NCI-H1105 treated with DMSO at 0.1 percent for 48 hours (cell line): ENCODE data around the gene STK24.
"Not testable (repeated sequence)": the region's sequence is repeated elsewhere in the genome, so short reads cannot be mapped to it uniquely, and the experiment has no call there.

ENCODE experiments used
- DNase-seq: peaks from one replicate; lab custom pipeline; 2025; lab: John Stamatoyannopoulos, UW

The STK24 gene

GRCh38 chr13:98434060-98434459 is 142.8 kb downstream of the STK24 start:
- DNase-seq: no peak

GRCh38 chr13:98433654-98434053 is 143.3 kb downstream of the STK24 start:
- no peak for DNase-seq

GRCh38 chr13:98432638-98433037 is 144.3 kb downstream of the STK24 start:
- no peak for DNase-seq

GRCh38 chr13:98429977-98430736 is 146.8 kb downstream of the STK24 start:
- DNase-seq: no peak

- no peak for DNase-seq
These were observed 147.4 kb downstream of the STK24 start for GRCh38 chr13:98429531-98429930.

GRCh38 chr13:98429081-98429480 is 147.8 kb downstream of the STK24 start:
- no peak for DNase-seq

GRCh38 chr13:98428256-98428966 is 148.5 kb downstream of the STK24 start:
- no peak for DNase-seq

GRCh38 chr13:98427331-98427995 is 149.4 kb downstream of the STK24 start:
- DNase-seq: no peak

- DNase-seq: no peak
These were observed 153.5 kb downstream of the STK24 start for GRCh38 chr13:98423417-98423816.

- no peak for DNase-seq
These were observed 154.9 kb downstream of the STK24 start for GRCh38 chr13:98422046-98422445.

- DNase-seq: no peak
These were observed 156.2 kb downstream of the STK24 start for GRCh38 chr13:98420554-98421175.

GRCh38 chr13:98419786-98420553 is 156.9 kb downstream of the STK24 start:
- DNase-seq: no peak

GRCh38 chr13:98416408-98416807 is 160.5 kb downstream of the STK24 start:
- peak; percentile 93 for DNase-seq

- DNase-seq: no peak
These were observed 161.4 kb downstream of the STK24 start for GRCh38 chr13:98415326-98416070.

- DNase-seq: no peak
These were observed 163.1 kb downstream of the STK24 start for GRCh38 chr13:98413796-98414195.

GRCh38 chr13:98413278-98413677 is 163.6 kb downstream of the STK24 start:
- not testable (repeated sequence) for DNase-seq

- no peak for DNase-seq
These were observed 165.2 kb downstream of the STK24 start for GRCh38 chr13:98411617-98412265.

- DNase-seq: no peak
These were observed 165.9 kb downstream of the STK24 start for GRCh38 chr13:98411013-98411412.

- DNase-seq: no peak
These were observed 166.3 kb downstream of the STK24 start for GRCh38 chr13:98410612-98411011.

- DNase-seq: no peak
These were observed 167.6 kb downstream of the STK24 start for GRCh38 chr13:98409281-98409680.
